Activated T-cell treated with anti-CD3 and anti-CD28 coated beads for 48 hours (primary cell): Measurements from ENCODE around the gene SLX9.
"Not testable (repeated sequence)": the region's sequence is repeated elsewhere in the genome, so short reads cannot be mapped to it uniquely, and the experiment has no call there.

Source experiments
- DNase-seq: peaks from one replicate; pipeline ENCODE4 v3.0.0-alpha.2; 2020; ENCODE audit warnings: low read depth

The SLX9 gene

DNA sequence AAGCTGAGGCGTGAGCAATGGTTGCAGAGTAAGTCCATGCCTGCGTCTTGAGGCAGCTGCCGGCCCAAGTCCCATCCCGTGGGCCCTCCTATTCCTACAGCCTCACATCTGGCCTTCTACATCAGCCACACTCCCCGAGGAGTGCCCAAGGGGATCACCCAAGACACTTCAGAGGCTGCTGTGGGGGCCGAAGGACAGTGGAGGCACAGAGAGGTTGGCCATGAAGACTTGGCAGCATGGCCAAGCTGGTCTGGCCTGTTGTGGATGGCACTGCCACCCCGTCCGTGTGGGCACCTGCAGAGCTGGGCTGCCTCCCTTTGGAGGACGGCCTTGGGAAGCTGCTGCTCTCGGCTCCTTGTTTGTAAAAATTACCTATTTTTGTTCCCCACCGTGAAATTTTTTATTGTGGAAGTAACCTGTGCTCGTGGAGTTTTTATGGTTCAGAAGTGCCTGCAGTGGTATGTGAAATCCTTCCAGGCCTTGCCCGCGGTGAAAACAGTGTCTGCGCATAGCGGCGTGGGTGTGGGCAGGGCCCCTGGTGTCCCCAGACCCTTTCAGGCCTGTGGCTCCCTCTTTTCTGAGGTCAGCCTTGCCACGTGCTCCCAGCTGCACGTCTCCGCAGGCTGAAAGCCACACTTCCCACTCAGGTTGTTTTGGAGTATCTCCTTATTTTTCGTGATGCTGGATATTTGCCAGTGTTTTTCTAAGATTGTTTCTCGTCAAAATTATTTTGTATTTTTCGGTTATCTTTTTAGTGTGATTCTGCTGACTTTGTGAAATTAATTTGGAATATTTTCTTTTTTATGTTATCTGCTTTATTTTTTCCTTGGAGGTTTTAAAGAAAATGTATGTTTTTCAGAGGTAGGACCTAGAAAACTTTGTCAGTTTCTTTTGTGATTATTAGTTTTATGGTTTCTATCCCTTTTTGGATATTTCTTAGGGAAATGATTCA, 20.6 kb downstream of the SLX9 start:
- DNase-seq: no peak

DNA sequence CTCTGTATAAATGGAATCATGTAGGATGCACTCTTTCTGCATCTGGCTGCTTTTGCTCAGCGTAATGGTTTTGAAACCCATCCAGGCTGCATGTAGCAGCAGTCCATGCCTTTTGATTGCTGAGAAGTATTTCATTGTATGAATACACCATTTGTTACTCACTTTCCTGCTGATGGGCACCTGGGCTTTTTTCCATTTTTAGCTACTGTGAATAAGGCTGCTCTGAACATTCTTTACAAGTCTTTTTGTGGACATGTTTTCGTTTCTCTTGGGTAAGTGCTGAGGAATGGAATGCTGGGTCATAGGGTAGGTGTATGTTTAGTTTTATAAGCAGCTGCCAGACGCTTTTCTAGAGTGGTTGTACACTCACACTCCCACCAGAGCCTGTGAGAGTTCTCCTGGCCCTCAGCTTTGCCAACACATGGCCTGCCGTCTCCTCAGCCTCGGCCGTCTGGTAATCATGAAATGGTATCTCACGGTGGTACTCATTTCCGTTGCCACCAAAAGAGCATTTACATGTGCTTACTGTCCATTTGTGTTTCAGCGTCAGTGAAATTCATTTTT, 22.7 kb downstream of the SLX9 start:
- no peak for DNase-seq

DNA sequence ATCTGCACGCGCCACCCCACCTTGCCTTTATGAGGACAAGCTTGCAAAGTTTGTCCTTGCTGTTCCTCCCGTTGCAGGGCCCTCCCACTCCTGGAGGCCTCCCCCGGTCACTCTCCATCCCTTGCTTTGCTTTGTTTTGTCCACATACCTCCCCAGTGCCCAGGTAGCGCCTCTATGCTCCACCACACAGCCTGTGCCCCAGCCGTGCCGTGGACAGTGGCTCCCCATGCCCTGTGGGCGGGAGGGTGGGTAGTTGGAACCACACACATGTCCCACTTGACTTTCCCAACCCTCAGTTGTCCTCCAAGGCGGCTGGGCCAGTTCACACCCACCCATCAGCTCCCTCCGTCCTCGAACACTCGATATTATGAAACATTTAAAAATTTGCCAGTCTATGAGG, 24.6 kb downstream of the SLX9 start:
- no peak for DNase-seq

DNA sequence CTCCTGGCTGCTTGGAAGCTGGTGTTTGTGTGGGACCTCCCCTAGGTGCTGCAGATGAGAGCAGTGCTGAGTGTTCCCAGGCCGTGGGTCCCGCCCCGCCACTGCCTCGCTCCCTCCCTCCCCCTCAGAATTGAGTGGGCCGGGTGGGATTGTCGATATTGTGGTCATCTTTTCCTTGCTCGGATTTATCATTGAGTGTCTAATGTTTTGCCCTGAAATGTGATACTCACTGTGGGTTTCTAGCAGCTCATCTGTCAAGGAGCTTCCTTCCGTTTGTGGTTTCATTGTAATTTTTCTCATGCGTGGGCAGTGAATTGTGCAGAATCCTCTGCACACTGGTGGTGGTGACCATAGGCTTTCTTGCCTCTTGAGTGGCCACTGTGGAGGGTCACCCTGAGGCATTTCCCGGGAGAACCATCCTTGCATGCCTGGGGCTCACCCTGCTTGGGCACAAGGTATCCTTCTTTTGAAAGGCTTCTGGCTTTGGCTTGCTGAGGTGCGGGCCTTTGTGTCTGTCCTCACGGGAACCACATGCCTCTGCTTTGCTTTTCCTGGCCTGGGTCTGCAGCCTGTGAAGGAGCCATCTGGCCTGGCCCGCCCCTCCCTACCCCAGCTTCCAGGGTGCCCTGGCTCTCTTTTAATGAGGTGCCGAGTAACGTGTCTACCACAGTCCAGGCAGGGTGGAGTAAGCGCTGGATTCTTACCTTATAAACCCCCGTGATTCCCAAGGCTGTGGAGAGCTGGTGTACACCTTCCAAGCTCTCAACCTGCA, 25.6 kb downstream of the SLX9 start:
- DNase-seq: peak; percentile 15

DNA sequence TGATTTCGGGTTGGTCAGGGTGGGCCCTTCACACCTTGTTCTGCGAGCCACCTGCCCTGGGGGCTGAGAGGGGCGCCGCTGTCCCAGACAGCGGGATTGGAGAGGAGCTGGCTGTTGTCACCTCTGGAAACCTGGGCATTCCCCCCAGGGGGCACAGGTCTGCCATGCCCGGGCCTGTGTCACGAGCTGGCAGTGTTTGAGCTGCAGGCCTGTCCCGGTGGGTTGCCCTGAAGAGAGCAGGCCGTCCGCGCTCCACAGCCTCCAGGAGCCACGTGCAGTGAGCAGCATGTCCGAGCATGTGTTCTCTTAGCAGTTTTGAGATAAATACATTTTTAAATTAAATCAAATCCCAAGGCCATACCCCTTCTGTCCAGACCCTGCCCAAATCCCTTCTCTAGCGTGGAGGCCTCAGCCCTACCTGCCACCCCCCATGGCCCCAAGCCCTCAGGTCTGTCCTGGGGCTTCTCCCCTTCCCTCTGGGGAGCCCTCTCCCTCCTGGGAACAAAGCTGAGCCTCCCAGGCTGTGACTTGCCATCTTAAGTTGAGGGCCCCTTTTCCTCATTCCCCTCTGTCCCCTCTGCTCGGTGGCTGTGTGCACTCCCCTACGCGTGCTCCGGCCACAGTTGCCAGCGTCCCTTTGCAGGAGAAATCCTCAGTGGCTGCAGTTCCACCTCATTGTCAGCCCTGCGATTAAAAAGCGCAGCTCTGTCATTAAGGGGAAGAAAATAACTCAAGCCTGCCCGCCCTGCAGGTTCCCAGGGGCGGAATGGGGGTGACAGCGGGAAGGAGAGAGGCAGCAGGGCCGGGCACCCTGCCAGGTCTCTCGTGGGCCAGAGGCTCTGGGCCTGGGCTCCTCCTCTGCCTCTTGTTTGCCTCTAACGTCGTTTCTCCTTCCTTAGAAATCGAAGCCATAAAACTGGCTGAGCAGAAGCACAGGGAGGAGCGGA, 26.6 kb downstream of the SLX9 start:
- DNase-seq: no peak

DNA sequence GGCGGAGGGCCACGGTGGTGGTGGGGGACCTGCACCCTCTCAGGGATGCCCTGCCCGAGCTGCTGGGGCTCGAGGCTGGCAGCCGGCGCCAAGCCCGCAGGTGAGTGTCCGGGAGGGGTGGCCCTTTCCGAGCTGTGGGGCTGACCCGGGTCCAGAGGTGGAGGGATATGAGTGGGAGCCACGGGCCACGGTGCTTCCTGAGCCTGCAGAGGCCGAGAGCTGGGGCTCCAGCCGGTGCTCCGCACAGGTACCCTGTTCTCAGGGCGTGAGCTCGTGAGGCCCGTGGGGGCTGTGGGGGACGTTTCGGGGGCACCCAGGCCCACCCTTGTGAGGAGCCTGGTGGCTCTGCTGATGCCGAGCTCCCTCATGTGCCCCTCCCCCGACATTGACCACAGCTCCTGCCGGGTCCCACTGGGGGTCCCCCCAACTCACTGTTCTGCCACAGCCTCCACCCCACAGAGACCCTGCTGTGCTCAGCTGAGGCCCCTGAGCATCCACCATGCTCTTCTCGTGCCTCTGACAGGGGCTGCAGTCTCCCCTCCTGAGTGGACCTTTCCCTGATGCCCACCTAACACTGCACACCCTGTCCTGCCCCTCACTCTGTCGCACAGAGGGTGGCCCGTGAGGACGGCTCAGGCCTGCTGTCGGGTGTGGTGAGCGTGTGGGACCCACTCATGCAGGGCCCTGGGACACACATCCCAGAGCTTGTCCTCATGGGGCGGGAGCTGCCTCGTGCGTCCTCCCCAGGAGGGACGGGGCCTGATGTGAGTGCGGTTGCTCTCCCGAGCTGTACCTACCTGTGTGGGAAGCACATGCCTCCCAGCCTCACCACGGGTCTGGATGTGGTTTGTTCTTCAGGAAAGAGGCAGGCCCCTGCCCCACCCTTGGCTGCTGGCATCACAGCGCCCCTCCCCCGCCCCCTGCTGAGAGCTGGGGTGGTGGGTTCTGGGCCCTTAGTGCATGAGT, 27.5 kb downstream of the SLX9 start:
- no peak for DNase-seq

DNA sequence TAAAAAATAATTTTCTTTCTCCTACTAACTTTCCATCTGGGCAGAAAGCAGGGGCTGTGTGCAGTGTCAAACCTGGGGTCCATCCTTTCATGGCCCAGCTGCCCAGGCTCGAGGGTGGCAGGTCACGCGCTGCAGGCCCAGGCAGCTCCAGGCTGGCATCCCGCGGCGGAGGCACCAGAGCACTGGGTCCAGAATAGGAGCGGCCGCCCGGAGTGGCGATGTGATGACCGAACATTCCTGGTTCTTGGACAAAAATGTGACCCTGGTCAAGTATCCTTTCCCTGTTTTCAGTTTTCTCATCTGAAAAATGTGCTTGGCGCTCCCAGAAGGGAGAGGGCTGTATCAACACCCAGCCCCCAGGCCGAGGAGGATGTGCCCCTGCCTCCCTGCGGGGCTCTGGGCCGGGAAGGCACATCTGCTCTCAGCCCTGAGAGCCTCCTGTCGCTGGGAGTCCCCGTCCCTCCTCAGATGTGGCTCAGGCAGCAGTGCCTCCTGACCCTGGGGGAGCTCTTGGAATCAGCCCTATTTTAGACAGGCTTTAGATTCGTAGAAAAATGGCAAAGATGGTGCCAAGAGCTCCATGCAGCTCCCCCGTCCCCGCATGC, 29.3 kb downstream of the SLX9 start:
- DNase-seq: no peak

DNA sequence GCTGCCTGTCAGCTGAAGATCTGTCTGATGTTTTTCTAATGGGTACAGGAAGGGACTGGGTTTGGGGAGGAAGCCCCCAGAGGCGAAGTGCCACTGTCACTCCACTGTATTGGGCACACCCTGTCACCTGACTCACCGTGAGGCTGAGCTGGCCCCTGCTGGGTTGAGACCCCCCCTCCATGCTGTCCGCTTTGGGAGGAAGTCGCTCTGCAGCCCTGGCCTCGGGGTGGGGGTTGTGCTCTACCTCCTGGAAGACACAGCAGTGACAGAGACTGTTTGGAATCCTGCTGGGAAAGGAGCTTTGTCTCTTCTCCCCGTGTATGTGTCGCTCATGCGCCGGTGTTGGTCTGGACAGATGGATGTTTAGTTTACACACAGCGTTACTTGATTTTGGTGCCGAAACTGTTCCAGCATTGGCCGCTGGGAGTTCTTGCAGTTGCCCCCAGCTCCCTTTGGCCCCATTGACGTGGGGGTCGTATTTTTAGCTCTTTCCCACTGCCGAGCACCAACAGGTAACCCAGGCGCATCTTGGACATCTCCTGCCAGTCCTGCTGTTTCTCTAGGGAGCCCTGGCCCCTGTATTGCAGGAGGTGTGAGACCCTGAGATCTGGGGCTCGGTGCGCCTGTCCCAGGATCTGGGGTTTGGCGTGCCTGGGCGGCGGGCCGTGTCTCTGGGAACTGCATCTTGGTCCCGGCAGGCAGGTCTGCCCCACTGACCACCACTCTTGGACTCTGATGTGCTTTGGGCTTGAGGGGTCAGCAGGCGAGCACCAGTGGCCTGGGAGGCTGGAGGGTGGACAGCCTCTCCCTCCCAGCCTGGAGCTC, 30.3 kb downstream of the SLX9 start:
- no peak for DNase-seq

DNA sequence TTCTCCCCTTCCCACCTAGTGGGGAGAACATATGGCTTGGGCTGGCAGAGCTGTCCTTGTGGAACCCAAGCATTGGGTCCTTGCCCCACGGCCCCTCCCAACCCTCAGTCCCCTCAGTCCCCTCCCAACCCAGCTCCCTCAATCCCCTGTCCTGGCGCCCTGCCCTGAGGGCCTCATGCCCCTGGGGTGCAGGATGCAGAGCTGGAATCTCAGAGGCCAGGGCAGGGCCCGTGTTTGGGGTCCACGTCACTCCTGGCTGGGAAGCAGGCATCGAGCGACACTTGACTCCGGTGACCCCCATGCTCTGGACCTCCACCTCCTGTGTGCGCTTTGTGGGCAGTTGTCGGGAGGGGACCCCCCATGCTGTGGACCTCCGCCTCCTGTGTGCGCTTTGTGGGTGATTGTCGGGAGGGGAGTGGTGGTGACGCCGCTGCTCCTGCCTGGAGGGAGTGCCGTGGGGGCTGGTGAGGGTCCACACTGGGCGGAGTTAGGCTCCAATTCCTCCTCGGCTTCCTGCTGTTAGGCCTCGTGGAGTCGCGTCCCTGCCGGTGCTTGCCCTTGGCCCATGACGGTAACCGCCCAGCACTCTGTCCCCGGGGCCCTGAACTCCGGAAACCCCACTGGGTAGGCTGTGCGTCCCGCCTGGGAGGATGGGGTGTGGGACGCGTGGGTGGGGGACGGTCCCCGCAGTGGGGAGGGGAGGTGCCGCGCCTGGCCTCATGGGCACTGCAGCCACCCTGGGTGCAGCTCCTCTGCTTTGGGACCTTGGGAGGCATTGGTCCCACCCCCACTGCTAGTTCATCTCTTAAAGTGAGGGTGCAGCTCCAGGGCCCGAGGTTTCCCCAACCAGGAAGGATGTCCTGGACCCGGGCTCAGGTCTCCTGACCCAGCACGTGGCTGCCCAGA, 31.2 kb downstream of the SLX9 start:
- no peak for DNase-seq

DNA sequence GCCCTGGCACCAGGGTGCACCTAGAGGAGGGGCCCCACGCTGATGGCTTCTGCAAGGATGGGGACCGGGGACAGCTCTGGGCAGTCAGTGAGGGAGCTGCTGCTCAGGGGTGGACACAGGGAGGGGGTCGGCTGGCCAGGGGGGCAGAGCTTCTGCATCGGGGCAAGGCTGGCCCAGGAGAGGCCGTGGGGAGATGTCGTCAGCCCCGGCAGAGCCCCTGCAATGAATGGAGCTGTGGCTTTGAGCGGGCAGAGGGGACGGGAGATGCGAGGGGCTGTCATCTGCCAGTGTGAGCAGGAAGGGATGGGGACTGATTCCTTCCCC, 31.8 kb downstream of the SLX9 start:
- DNase-seq: no peak

DNA sequence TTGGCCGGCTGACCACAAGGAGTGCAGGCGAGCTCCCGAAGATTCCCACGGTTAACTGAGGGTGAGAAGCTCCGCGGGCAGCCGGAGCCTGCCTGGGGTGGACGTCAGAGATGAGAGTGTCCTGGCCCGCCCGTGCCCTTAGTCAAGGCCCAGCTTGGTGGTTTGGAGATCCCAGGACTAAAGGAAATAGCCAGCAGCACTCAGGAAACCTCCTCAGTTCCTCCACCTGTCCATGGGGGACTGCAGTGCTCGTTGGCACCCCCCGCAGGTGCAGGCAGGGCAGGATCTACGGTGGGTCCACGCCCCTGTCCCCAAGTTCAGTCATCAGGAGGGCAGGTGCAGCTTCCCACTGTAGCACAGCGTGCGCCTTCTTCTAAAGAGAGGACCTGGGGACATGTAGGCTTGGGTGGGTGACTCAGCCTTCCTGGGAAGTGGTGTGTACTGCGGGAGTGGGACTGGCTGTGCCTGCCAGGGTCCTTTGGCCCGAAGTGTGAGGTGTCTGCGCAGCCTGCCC, 32.5 kb downstream of the SLX9 start:
- no peak for DNase-seq

DNA sequence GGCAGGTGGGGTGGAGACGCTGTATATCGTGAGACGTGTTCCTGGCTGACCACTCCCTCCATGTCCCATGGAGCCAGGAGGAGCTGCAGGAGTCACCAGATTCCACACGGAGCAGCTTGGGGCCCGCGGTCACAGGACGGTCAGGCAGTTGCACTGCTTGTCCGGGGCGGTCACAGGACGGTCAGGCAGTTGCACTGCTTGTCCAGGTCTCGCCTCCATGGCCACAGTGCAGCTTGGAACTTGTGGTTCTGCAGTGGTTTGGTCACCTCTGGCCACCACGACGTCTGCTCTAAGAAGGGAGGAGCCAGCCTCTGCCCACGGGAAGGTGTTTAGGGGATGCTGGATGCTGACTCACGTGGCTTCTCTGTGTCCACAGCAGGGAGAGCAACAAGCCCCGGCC, 33.0 kb downstream of the SLX9 start:
- no peak for DNase-seq

DNA sequence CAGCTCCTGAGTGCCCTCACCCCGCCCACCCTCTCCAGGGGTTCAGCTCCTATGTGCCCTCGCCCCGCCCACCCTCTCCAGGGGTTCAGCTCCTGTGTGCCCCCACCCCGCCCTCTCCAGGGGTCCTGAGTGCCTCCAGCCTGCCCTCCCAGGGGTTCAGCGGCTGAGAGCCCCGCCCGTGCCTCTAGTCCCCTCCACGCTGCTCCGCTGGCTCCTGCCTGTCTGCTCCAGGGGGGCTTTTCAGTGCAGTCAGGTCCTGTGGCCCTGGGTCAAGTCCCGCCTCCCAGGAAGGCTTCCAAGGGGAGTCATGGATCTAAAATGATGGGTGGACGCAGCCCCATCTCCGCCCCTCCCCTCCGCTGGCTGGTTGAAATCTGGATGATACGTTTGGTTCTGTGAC, 33.8 kb downstream of the SLX9 start:
- no peak for DNase-seq

DNA sequence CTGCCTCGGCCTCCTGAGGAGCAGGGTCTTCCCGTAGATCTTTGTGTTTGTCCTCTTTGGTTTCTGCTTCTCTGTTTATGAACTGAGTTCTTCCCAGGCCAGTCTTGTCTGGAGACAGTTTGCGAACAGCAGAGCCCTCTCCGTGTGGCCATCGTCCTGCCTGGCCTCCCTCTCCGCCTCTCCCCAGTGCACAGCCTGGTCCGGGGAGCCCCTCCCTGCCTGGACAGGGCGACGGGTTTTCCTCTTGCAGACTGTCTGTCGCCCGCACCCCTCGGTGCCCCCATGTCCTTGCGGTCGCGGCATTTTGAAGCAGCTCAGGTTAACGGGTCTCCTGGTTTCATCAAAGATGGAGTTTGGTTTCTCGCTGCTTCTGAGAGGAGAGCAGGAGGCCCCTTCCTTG, 34.8 kb downstream of the SLX9 start:
- no peak for DNase-seq

DNA sequence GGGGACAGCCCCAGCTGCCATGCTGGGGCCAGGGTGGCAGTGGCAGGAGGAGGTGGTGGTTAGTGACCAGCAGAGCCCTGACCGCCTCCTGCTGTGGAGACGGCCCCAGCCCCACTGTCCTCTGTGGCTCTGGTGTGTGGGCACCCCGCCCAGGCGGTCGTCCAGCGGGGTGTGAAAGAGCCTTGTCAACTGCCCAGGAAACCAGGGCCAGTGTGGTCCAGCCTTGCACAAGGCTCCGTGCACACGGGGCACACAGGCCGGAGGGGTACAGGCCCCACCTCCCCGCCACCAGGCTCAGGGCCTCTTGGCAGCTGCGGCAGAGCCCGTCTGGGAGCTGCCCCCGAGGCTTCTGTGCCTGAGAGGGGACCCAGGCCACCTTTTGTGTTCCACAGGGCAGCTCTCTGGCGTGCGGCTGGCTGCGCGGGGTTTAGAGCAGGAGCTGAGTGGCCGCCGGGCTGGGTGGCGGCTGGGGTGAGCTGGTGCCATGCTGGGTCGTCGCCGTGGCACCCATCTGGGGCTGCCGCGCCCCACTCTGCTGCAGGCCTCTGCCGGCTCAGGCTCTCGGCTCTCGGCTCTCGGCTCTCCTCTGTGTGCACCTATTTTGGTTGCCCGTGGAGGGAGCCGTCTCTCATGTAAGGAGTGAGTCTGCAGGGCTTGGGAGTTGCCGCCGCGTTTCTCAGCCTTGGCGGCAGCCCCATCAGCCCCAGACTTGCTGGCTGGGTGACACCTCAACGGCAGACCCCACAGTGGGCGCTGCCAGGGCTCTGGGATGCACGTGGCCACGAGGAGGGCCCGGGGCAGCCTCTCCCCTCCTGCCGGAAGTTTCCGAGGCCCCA, 36.1 kb downstream of the SLX9 start:
- no peak for DNase-seq

DNA sequence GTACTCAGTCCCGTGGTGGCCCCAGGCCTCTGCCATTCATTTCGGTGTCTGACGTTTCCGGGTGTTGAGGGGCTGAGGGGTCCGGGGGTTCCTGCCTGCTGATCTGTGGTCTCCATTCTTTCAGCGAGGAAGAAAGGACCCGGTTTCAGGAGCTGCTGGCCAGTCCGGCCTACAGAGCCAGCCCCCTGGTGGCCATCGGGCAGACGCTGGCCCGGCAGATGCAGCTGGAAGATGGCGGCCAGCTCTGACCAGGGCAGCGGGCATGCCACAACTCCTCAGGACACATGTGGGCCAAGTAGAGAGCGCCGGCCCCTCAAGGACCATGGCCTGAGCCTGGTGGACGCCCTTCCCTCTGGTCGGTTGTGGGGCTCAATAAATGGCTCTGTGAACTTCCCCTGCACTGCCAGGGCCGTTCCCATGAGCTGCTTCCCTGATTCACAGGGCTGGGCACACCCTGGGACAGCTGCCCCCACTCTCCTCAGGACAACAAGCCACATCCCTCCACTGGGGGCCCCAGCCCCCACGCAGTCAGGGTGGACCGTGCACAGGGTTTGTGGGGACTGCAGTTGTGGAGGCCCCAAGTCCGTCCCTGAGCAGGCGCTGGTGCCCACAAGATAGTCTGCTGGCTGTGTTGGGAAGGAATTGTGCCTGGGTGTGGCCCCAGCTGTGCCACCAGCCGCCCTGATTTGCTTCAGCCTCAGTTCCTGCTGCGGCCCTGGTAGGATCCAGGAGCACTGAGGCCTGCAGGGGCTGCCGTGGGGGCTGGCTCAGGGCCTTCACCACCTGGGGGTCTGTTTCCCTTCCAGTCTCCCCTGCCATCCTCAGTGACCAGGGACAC, 36.9 kb downstream of the SLX9 start:
- DNase-seq: not testable (repeated sequence)
